Colonic mucosa (tissue), 4 donors: ENCODE data around the gene MT1A. TPM values are rescaled to one million over a fixed set of nuclear protein-coding genes. Genes with fewer than 3 reads are reported as not detected.

Experiments
- DNase-seq: peaks from one replicate; pipeline ENCODE4 v3.0.0-alpha.2; 2020
- H3K27ac ChIP-seq: fragments of 200-600 bp; one replicate; pipeline ENCODE4 v1.8.0; 2021
- H3K27me3 ChIP-seq: fragments of 200-600 bp; one replicate; pipeline ENCODE4 v1.8.0; 2021
- H3K36me3 ChIP-seq: fragments of 200-600 bp; one replicate; pipeline ENCODE4 v1.8.0; 2021
- H3K4me1 ChIP-seq: fragments of 200-600 bp; one replicate; pipeline ENCODE4 v1.8.0; 2021; ENCODE audit warnings: mild to moderate bottlenecking
- H3K4me3 ChIP-seq: fragments of 200-600 bp; one replicate; pipeline ENCODE4 v1.8.0; 2021
- H3K9ac ChIP-seq, 2 donors: one replicate each; pipeline ENCODE4 v1.7.0; 2013; ENCODE audit warnings: control low read depth in 2 of 2, low read depth in 2 of 2, low read length in 2 of 2
- H3K9me3 ChIP-seq: fragments of 200-600 bp; one replicate; pipeline ENCODE4 v1.8.0; 2021
- CTCF ChIP-seq: fragments of 200-600 bp; IDR thresholded peaks from one replicate; pipeline ENCODE4 v1.8.0; 2022; ENCODE audit warnings: antibody characterized with exemption, mild to moderate bottlenecking
- intact Hi-C: fragments of 100-400 bp; cut with DNase I; formaldehyde crosslinking; loops from one replicate; pipeline ENCODE4 v1.14.1; 2022
- total RNA-seq, 2 donors: library from RNA; stranded (reverse); fragmentation: NEBNext Ultra II Directional in 1 of 2; extraction: Animal tissue kit (Norgen Biotek cat#: 25700) in 1 of 2; gene quantifications; one replicate each; pipeline ENCODE4 v1.2.1, GENCODE V29; 2021
- donor health status: healthy.
- donor health status: DM: no; HTN: no; CAD: no.
- donor health status: DM: no; HTN: no; CAD: no.

Gene MT1A
- total RNA-seq, 2 donors from 2014 or later, result 5.5 to 10.2 TPM

- H3K4me1 ChIP-seq, result peaks cover 11% of the 10 kb centered on the region
- H3K4me3 ChIP-seq, result peak overlapping the region; percentile 54
- peak overlapping the region; percentile 88 for H3K27ac ChIP-seq
- TF ChIP-seq CTCF, result no peak
- H3K36me3 ChIP-seq, result no peaks in the 10 kb centered on the region
- no peaks in the 10 kb centered on the region for H3K27me3 ChIP-seq
- H3K9me3 ChIP-seq, result no peaks in the 10 kb centered on the region
- intact Hi-C loops, result loop anchor here (10.0 kb wide), 1 partner anchor 93 kb away; no protein-coding TSS in a partner anchor
- no peak for DNase-seq
- peak overlapping the region; percentile 48 to 80 for H3K9ac ChIP-seq
These were observed 30.8 kb upstream of the MT1A start for GRCh38 chr16:56607675-56608042.

GRCh38 chr16:56608043-56608875 is 30.2 kb upstream of the MT1A start, which contains the start of gene MT2A:
Gene MT2A, plus strand, starts transcription at chr16:56608584. Its CDS starts 72 bp downstream, at chr16:56608656.
- intact Hi-C loops, result loop anchor here (10.0 kb wide), 1 partner anchor 93 kb away; no protein-coding TSS in a partner anchor
- H3K4me1 ChIP-seq, result peaks cover 11% of the 10 kb centered on the region
- DNase-seq, result peak; percentile 96
- H3K9me3 ChIP-seq, result no peaks in the 10 kb centered on the region
- peak within 1 kb of the TSS; percentile 64 to 94 for H3K9ac ChIP-seq
- H3K27ac ChIP-seq, result peak within 1 kb of the TSS; percentile 88
- no peak for TF ChIP-seq CTCF
- H3K4me3 ChIP-seq, result peak within 1 kb of the TSS; percentile 54
- H3K36me3 ChIP-seq, result no peaks in the 10 kb centered on the region
- H3K27me3 ChIP-seq, result no peaks in the 10 kb centered on the region

- H3K4me3 ChIP-seq, result peak overlapping the region; percentile 54
- H3K36me3 ChIP-seq, result no peaks in the 10 kb centered on the region
- peak; percentile 50 for DNase-seq
- H3K9ac ChIP-seq, result peak overlapping the region; percentile 64 to 94
- no peaks in the 10 kb centered on the region for H3K27me3 ChIP-seq
- intact Hi-C loops, result loop anchor here (10.0 kb wide), 1 partner anchor 94 kb away; no protein-coding TSS in a partner anchor
- peaks cover 11% of the 10 kb centered on the region for H3K4me1 ChIP-seq
- peak overlapping the region; percentile 88 for H3K27ac ChIP-seq
- TF ChIP-seq CTCF, result no peak
- H3K9me3 ChIP-seq, result no peaks in the 10 kb centered on the region
These were observed 29.5 kb upstream of the MT1A start for GRCh38 chr16:56608876-56609462.

GRCh38 chr16:56609463-56609921 is 29.0 kb upstream of the MT1A start:
- H3K36me3 ChIP-seq, result no peaks in the 10 kb centered on the region
- H3K4me1 ChIP-seq, result peaks cover 11% of the 10 kb centered on the region
- DNase-seq, result peak; percentile 92
- no peaks in the 10 kb centered on the region for H3K9me3 ChIP-seq
- intact Hi-C loops, result loop anchor here (10.0 kb wide), 1 partner anchor 95 kb away; no protein-coding TSS in a partner anchor
- H3K27ac ChIP-seq, result peak overlapping the region; percentile 88
- peak overlapping the region; percentile 64 to 94 for H3K9ac ChIP-seq
- no peak for TF ChIP-seq CTCF
- peak overlapping the region; percentile 54 for H3K4me3 ChIP-seq
- no peaks in the 10 kb centered on the region for H3K27me3 ChIP-seq

- Histone ChIP-seq H3K4me3 (peak overlapping the region; percentile 54), H3K9me3 (no peaks in the 10 kb centered on the region), H3K4me1 (peaks cover 11% of the 10 kb centered on the region), H3K27ac (peak overlapping the region; percentile 88), H3K27me3 (no peaks in the 10 kb centered on the region), H3K36me3 (no peaks in the 10 kb centered on the region), H3K9ac (peak overlapping the region in 1 of 2 donors; percentile 94)
- DNase-seq, result peak; percentile 61
- no peak for TF ChIP-seq CTCF
- intact Hi-C loops, result no loop called here
These were observed 28.4 kb upstream of the MT1A start for GRCh38 chr16:56610017-56610608.
